ENCODE results near the gene SLC1A3.

Gene SLC1A3

DNA sequence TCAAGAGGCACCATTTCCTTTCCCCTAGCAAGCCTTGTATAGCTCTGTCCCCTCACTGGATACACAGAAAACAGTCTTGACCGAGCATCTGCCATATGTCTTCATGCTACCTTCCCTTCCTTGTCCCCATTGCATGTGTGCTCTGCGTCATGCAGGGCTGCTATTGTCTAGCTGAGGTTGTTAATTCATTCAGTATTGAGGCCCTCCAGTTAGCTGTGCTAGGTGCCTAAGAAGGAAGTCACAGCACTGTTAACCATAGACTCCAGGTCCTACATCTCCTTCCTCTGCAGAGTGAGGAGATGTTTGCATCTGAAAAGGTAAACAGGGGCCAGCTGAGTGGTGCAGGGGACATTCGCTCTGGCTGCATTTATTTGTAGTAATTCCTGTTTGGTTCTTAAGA, 48.2 kb downstream of the SLC1A3 start:
- Histone ChIP-seq H4K8ac (ENCODE audit: low read depth, low read length) (no peak overlapping the region), H3K23ac (ENCODE audit: low read length) (no peak overlapping the region), H3K27me3 (ENCODE audit: insufficient read depth, low read length, poor library complexity) (no peaks in the 10 kb centered on the region), H3K18ac (ENCODE audit: low read length) (no peak overlapping the region), H2BK120ac (ENCODE audit: low read depth, low read length) (no peak overlapping the region), H2AK5ac (ENCODE audit: low read length) (no peak overlapping the region), H3K4ac (ENCODE audit: low read depth, low read length) (no peak overlapping the region), H3K79me1 (ENCODE audit: low read length) (no peaks in the 10 kb centered on the region), H3K4me1 (ENCODE audit: control insufficient read depth, low read depth, low read length) (no peaks in the 10 kb centered on the region), H3K36me3 (ENCODE audit: control insufficient read depth, insufficient read depth, low read length) (no peaks in the 10 kb centered on the region), H4K5ac (ENCODE audit: low read length) (no peak overlapping the region), H3K4me3 (ENCODE audit: low read length) (no peak overlapping the region), H3K9ac (ENCODE audit: low read length) (no peak overlapping the region), H2BK15ac (replicated peaks; ENCODE audit: low read depth) (no peak overlapping the region), H3K79me2 (ENCODE audit: control insufficient read depth, insufficient read depth, low read length) (no peaks in the 10 kb centered on the region), H3K4me2 (ENCODE audit: low read length) (no peak overlapping the region), H3K56ac (ENCODE audit: low read length) (no peak overlapping the region), H2BK5ac (ENCODE audit: low read length) (no peak overlapping the region), H3K27ac (ENCODE audit: low read depth, low read length) (no peak overlapping the region)
- WGBS (ENCODE audit: extremely low coverage, insufficient coverage, low lambda C conversion rate) = no CpG with 5 or more reads among the region's 3 CpGs
- DNase-seq = no peak

DNA sequence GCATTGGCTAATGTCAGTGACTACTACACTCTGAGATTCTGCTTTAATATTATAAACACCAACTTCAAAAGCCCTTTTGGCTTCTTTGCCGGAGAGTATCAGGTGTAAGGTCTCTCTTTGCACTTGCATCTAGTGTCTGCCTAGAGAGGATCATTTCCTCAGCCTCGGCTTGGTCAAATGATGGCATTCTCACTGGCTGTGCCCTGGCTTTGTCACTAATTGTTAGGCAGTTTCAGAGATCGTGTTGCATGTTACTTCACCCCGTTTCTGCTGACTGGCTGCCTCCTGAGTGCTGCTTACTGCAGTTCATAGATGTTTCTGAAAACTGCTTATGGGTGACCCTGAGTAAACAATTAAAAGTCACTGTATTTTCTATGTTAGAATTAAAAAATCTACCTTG, 48.8 kb downstream of the SLC1A3 start:
- no peak overlapping the region for H3K56ac ChIP-seq (ENCODE audit: low read length)
- no peak overlapping the region for H2AK5ac ChIP-seq (ENCODE audit: low read length)
- no peak overlapping the region for H2BK120ac ChIP-seq (ENCODE audit: low read depth, low read length)
- no peak overlapping the region for H3K4me3 ChIP-seq (ENCODE audit: low read length)
- H3K4me2 ChIP-seq (ENCODE audit: low read length) = no peak overlapping the region
- H4K8ac ChIP-seq (ENCODE audit: low read depth, low read length) = no peak overlapping the region
- no peaks in the 10 kb centered on the region for H3K79me1 ChIP-seq (ENCODE audit: low read length)
- H3K23ac ChIP-seq (ENCODE audit: low read length) = no peak overlapping the region
- no peaks in the 10 kb centered on the region for H3K79me2 ChIP-seq (ENCODE audit: control insufficient read depth, insufficient read depth, low read length)
- no peak overlapping the region for H2BK5ac ChIP-seq (ENCODE audit: low read length)
- H3K36me3 ChIP-seq (ENCODE audit: control insufficient read depth, insufficient read depth, low read length) = no peaks in the 10 kb centered on the region
- no CpG with 5 or more reads among the region's 4 CpGs for WGBS (ENCODE audit: extremely low coverage, insufficient coverage, low lambda C conversion rate)
- H3K4me1 ChIP-seq (ENCODE audit: control insufficient read depth, low read depth, low read length) = no peaks in the 10 kb centered on the region
- no peak overlapping the region for H3K9ac ChIP-seq (ENCODE audit: low read length)
- DNase-seq = no peak
- H4K5ac ChIP-seq (ENCODE audit: low read length) = no peak overlapping the region
- H3K27me3 ChIP-seq (ENCODE audit: insufficient read depth, low read length, poor library complexity) = no peaks in the 10 kb centered on the region
- no peak overlapping the region for H3K4ac ChIP-seq (ENCODE audit: low read depth, low read length)
- H2BK15ac ChIP-seq (replicated peaks; ENCODE audit: low read depth) = no peak overlapping the region
- no peak overlapping the region for H3K18ac ChIP-seq (ENCODE audit: low read length)
- no peak overlapping the region for H3K27ac ChIP-seq (ENCODE audit: low read depth, low read length)

DNA sequence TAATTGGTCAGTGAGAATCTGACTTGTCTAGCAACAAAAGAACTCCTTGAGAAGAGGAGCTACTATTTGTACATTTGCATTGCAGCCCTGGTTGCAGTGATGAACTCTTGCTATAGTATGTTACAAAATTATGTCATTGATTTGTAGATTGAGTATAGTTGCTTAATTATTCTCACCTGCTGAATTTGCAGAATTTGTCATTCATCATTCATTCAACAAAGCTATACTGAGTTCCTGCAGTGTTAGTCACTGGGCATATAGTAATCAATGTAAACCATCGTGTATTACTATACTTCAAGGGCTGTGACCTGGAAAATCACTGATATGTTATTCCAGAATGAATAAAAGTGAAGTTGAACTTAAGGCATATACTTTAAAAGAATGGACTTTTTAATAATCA, 50.1 kb downstream of the SLC1A3 start:
- Histone ChIP-seq H2BK120ac (ENCODE audit: low read depth, low read length) (no peak overlapping the region), H4K5ac (ENCODE audit: low read length) (no peak overlapping the region), H3K23ac (ENCODE audit: low read length) (no peak overlapping the region), H3K18ac (ENCODE audit: low read length) (no peak overlapping the region), H3K79me1 (ENCODE audit: low read length) (no peaks in the 10 kb centered on the region), H3K4me1 (ENCODE audit: control insufficient read depth, low read depth, low read length) (no peaks in the 10 kb centered on the region), H2BK15ac (replicated peaks; ENCODE audit: low read depth) (no peak overlapping the region), H3K79me2 (ENCODE audit: control insufficient read depth, insufficient read depth, low read length) (no peaks in the 10 kb centered on the region), H3K4ac (ENCODE audit: low read depth, low read length) (no peak overlapping the region), H3K9ac (ENCODE audit: low read length) (no peak overlapping the region), H3K36me3 (ENCODE audit: control insufficient read depth, insufficient read depth, low read length) (no peaks in the 10 kb centered on the region), H3K27me3 (ENCODE audit: insufficient read depth, low read length, poor library complexity) (no peaks in the 10 kb centered on the region), H3K56ac (ENCODE audit: low read length) (no peak overlapping the region), H3K4me2 (ENCODE audit: low read length) (no peak overlapping the region), H2BK5ac (ENCODE audit: low read length) (no peak overlapping the region), H3K27ac (ENCODE audit: low read depth, low read length) (no peak overlapping the region), H2AK5ac (ENCODE audit: low read length) (no peak overlapping the region), H4K8ac (ENCODE audit: low read depth, low read length) (no peak overlapping the region), H3K4me3 (ENCODE audit: low read length) (no peak overlapping the region)
- no peak for DNase-seq
- no CpG with 5 or more reads among the region's 1 CpG for WGBS (ENCODE audit: extremely low coverage, insufficient coverage, low lambda C conversion rate)

DNA sequence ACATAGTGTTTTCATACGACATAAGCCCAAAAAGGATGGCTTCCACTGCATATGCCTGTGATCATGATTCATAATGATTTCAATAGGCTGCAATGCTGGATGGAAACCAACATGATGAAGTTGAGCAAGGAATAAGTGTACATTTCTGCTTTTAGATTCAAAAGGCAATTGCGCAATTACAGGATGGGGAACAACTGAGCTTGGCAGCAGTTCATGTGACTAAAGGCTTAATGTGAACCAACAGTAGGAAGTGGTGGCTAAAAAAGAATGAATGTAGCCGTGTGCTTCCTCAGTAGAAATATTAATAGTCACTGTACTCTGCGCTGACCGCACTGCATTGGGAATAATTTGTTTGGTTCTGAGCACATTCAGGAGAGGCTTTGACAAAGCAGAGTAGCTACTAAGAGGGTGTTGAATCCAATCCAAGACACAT, 51.2 kb downstream of the SLC1A3 start:
- H3K4me2 ChIP-seq (ENCODE audit: low read length) = no peak overlapping the region
- no peak overlapping the region for H3K4ac ChIP-seq (ENCODE audit: low read depth, low read length)
- no peaks in the 10 kb centered on the region for H3K4me1 ChIP-seq (ENCODE audit: control insufficient read depth, low read depth, low read length)
- H3K18ac ChIP-seq (ENCODE audit: low read length) = peak overlapping the region; percentile 9
- H3K27ac ChIP-seq (ENCODE audit: low read depth, low read length) = no peak overlapping the region
- no peak overlapping the region for H3K9ac ChIP-seq (ENCODE audit: low read length)
- H3K36me3 ChIP-seq (ENCODE audit: control insufficient read depth, insufficient read depth, low read length) = no peaks in the 10 kb centered on the region
- H3K23ac ChIP-seq (ENCODE audit: low read length) = no peak overlapping the region
- no peak overlapping the region for H3K56ac ChIP-seq (ENCODE audit: low read length)
- no peak overlapping the region for H2AK5ac ChIP-seq (ENCODE audit: low read length)
- no peak overlapping the region for H2BK120ac ChIP-seq (ENCODE audit: low read depth, low read length)
- no CpG with 5 or more reads among the region's 5 CpGs for WGBS (ENCODE audit: extremely low coverage, insufficient coverage, low lambda C conversion rate)
- no peaks in the 10 kb centered on the region for H3K27me3 ChIP-seq (ENCODE audit: insufficient read depth, low read length, poor library complexity)
- no peak overlapping the region for H2BK5ac ChIP-seq (ENCODE audit: low read length)
- no peak for DNase-seq
- H2BK15ac ChIP-seq (replicated peaks; ENCODE audit: low read depth) = no peak overlapping the region
- no peak overlapping the region for H4K8ac ChIP-seq (ENCODE audit: low read depth, low read length)
- H3K79me2 ChIP-seq (ENCODE audit: control insufficient read depth, insufficient read depth, low read length) = no peaks in the 10 kb centered on the region
- no peak overlapping the region for H3K4me3 ChIP-seq (ENCODE audit: low read length)
- no peaks in the 10 kb centered on the region for H3K79me1 ChIP-seq (ENCODE audit: low read length)
- H4K5ac ChIP-seq (ENCODE audit: low read length) = no peak overlapping the region

DNA sequence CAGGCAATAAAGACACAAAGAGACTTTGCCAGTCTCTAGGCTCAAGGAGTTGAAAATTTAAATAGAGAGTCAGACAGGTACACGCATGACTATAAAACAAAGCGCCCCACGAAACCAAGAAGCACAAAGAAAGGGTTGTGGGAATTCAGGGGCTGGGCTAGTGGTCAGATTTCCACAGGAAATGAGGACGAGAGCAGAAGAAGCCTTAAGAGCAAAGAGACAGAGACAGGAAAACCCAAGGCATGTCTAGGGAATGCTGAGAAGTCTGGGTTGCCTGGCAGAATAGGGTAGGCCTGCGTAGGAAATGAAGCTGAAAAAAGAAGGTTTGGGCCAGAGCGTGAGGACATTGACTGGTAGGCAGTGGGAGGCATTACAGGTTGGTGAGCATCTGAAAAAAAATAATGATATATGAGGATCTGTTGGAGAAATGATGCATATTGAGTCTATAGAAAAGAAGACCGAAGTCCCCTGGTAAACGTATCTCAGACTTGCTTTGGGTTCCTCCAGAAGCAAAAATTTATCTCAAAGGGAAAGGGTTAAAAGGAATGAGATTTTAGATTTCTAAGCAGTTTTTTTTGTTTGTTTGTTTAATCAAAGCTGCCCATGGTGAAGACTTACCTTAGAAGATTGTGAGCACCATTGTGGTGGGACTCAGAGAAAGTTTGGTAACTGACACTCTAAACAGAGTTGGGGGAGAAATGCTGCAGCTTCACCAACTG, 51.8 kb downstream of the SLC1A3 start:
- no peak for DNase-seq
- no peaks in the 10 kb centered on the region for H3K79me2 ChIP-seq (ENCODE audit: control insufficient read depth, insufficient read depth, low read length)
- no peak overlapping the region for H3K9ac ChIP-seq (ENCODE audit: low read length)
- no peak overlapping the region for H4K5ac ChIP-seq (ENCODE audit: low read length)
- no peaks in the 10 kb centered on the region for H3K4me1 ChIP-seq (ENCODE audit: control insufficient read depth, low read depth, low read length)
- no peak overlapping the region for H4K8ac ChIP-seq (ENCODE audit: low read depth, low read length)
- H2BK15ac ChIP-seq (replicated peaks; ENCODE audit: low read depth) = no peak overlapping the region
- H2AK5ac ChIP-seq (ENCODE audit: low read length) = no peak overlapping the region
- H3K36me3 ChIP-seq (ENCODE audit: control insufficient read depth, insufficient read depth, low read length) = no peaks in the 10 kb centered on the region
- no peak overlapping the region for H3K4me2 ChIP-seq (ENCODE audit: low read length)
- H2BK120ac ChIP-seq (ENCODE audit: low read depth, low read length) = no peak overlapping the region
- no peaks in the 10 kb centered on the region for H3K79me1 ChIP-seq (ENCODE audit: low read length)
- no peak overlapping the region for H3K4ac ChIP-seq (ENCODE audit: low read depth, low read length)
- H2BK5ac ChIP-seq (ENCODE audit: low read length) = no peak overlapping the region
- H3K27me3 ChIP-seq (ENCODE audit: insufficient read depth, low read length, poor library complexity) = no peaks in the 10 kb centered on the region
- peak overlapping the region; percentile 9 for H3K18ac ChIP-seq (ENCODE audit: low read length)
- H3K27ac ChIP-seq (ENCODE audit: low read depth, low read length) = no peak overlapping the region
- no peak overlapping the region for H3K4me3 ChIP-seq (ENCODE audit: low read length)
- H3K23ac ChIP-seq (ENCODE audit: low read length) = no peak overlapping the region
- WGBS (ENCODE audit: extremely low coverage, insufficient coverage, low lambda C conversion rate) = no CpG with 5 or more reads among the region's 8 CpGs
- H3K56ac ChIP-seq (ENCODE audit: low read length) = no peak overlapping the region

DNA sequence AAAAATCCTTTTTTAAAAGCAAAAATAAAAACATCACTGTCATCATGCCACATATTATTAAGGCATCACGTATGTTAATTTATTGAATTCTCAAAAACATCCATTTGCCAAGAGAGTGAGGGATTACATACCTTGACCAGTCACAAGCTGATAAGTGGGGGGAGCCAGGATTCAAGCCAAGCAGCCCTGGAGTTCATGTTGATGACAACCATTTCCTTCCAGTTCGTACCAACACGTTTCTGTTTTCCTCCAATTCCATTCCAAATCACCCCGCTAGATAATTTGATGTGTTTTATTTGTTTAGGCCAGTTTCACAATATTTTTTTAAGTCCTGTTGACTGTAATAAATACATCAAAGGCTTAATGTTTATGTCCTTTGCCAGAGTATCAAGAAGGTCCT, 53.0 kb downstream of the SLC1A3 start:
- no peak overlapping the region for H3K4me3 ChIP-seq (ENCODE audit: low read length)
- H2AK5ac ChIP-seq (ENCODE audit: low read length) = no peak overlapping the region
- H3K9ac ChIP-seq (ENCODE audit: low read length) = no peak overlapping the region
- H4K8ac ChIP-seq (ENCODE audit: low read depth, low read length) = no peak overlapping the region
- H3K27me3 ChIP-seq (ENCODE audit: insufficient read depth, low read length, poor library complexity) = no peaks in the 10 kb centered on the region
- WGBS (ENCODE audit: extremely low coverage, insufficient coverage, low lambda C conversion rate) = no CpG with 5 or more reads among the region's 4 CpGs
- no peak overlapping the region for H3K4me2 ChIP-seq (ENCODE audit: low read length)
- no peak overlapping the region for H4K5ac ChIP-seq (ENCODE audit: low read length)
- H3K23ac ChIP-seq (ENCODE audit: low read length) = no peak overlapping the region
- H3K4ac ChIP-seq (ENCODE audit: low read depth, low read length) = no peak overlapping the region
- no peak overlapping the region for H2BK5ac ChIP-seq (ENCODE audit: low read length)
- no peak overlapping the region for H3K56ac ChIP-seq (ENCODE audit: low read length)
- no peaks in the 10 kb centered on the region for H3K4me1 ChIP-seq (ENCODE audit: control insufficient read depth, low read depth, low read length)
- no peak overlapping the region for H2BK120ac ChIP-seq (ENCODE audit: low read depth, low read length)
- no peak overlapping the region for H3K18ac ChIP-seq (ENCODE audit: low read length)
- DNase-seq = no peak
- no peaks in the 10 kb centered on the region for H3K79me2 ChIP-seq (ENCODE audit: control insufficient read depth, insufficient read depth, low read length)
- no peaks in the 10 kb centered on the region for H3K36me3 ChIP-seq (ENCODE audit: control insufficient read depth, insufficient read depth, low read length)
- no peaks in the 10 kb centered on the region for H3K79me1 ChIP-seq (ENCODE audit: low read length)
- H2BK15ac ChIP-seq (replicated peaks; ENCODE audit: low read depth) = no peak overlapping the region
- H3K27ac ChIP-seq (ENCODE audit: low read depth, low read length) = no peak overlapping the region
